HG03108 (cell line): ENCODE results near the gene CAV2.
"Not testable (repeated sequence)": the region's sequence is repeated elsewhere in the genome, so short reads cannot be mapped to it uniquely, and the experiment has no call there.

ENCODE experiments used
- ATAC-seq: cut with Tn5 transposase; IDR thresholded peaks from one replicate; pipeline ENCODE4 v1.9.1; 2021; ENCODE audit warnings: moderate library complexity; ENCODE audit not compliant: unreplicated experiment

CAV2 gene

GRCh38 chr7:116499168-116500077 is at the start of gene CAV2:
TSS of gene CAV2 (plus strand) at chr7:116499738. CDS start at chr7:116499782, 44 bp downstream.
- ATAC-seq: no peak

GRCh38 chr7:116449950-116450349 is 49.6 kb upstream of the CAV2 start:
- ATAC-seq: no peak

DNA sequence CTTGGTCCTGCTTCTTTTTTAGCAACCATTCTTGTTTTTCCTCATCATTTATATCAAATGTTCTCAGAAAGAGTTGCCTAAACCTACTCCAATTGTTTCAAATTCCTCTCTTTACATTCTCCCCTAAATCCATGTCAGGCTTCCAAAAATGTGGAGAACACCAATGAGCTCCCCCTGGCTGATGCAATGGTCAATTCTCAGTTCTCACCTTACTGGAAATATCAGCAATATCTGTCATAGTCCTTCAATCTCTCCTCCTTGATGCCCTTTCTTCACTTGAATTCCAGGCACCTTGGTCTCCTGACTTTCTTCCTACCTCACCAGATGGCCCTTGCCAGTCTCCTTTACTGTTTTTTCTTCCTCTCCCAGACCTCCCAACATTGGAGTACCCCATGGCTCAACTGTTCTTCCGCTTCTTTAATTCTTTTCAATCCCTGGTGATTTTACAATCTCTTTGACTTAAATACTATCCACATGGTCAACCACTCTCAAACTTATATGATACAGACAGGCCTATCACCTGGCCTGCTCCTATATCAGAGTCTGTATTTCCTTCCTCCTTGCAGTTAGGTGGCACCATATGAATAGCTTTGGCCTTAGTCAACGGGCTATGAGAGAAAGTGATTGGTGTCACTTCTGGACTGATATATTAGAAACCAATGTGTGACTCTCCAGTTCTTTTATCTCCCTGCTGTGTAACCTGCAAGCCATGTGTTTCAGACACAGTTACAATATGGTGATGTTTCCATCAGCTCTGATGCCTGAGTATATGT is 47.4 kb upstream of the CAV2 start:
- no peak for ATAC-seq

DNA sequence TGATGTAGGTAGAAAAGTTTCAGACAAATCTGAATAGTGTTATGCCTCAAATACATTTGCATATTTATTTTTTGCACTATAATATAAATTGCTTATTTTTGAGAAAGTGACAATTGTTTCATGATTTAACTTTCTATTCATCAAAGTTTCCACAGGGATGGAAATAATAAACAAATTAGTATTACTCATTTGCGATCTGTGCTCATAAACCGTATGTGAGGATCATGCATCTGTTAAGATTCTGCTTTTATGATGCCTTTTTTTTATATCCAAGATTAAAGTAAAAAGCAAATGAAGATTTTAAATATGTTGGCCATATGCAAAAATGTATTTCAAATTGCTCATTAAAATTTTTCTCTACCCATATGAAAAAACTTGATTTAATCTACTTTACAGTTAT is 45.2 kb upstream of the CAV2 start:
- no peak for ATAC-seq

DNA sequence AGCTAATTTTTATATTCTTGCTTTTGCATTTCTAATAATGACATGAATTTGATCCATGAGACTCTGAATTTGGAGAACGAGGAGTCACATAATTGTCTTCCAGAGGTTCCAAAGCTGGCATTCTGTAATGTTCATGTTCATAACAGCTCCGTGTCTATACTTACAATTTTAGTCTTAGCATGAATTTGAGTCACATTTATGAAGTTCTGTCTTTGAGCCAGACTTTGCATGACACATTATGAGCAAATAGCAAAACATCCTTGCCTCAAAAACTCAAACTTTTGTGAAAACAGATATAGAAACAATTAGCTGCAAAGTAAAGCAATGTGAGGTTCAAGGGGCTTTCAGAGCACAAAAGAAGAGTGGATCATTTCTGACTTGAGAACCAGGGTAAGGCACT is 44.5 kb upstream of the CAV2 start:
- ATAC-seq: no peak

GRCh38 chr7:116455499-116455898 is 44.0 kb upstream of the CAV2 start:
- no peak for ATAC-seq

- no peak for ATAC-seq
These were observed 38.0 kb upstream of the CAV2 start for GRCh38 chr7:116461500-116461899.

- ATAC-seq: no peak
These were observed 35.6 kb upstream of the CAV2 start for GRCh38 chr7:116463956-116464355.

DNA sequence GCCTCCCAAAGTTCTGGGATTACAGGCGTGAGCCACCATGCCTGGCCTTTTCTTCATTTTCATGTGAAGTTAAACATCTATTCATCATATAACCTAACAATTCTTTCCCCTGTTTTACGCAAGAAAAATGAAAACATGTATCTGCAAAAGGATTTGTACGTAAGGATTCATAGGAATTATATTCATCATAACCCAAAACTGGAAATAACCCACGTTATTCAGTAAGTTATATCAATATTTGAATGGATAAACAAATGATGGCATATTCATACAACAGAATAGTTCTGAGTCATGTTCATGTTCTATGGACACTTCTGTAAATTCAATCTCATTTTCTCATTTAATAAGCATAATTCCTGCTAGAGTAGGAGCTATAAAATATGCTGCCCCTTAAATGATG is 35.2 kb upstream of the CAV2 start:
- ATAC-seq: no peak

DNA sequence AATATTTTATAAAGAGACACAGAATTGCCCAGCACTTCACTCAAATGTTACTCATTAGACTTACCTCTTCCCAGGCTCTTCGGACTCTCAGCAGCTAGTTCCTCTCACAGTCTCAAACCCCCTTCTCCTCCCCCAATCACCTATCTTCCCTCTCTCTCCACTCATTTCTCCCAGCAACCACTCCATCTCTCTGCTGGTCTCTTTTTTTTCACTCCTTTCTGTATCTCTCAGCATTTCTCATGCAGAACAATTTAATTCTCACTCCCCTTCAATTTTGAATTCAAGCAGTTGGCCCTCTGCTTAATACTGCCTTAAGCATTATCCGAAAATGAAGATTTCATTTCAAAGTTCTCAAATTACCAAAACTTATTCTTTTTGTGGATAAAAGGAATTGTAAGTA is 34.4 kb upstream of the CAV2 start:
- no peak for ATAC-seq

GRCh38 chr7:116468534-116468933 is 31.0 kb upstream of the CAV2 start:
- ATAC-seq: no peak

- no peak for ATAC-seq
These were observed 21.9 kb upstream of the CAV2 start for GRCh38 chr7:116477625-116478024.

DNA sequence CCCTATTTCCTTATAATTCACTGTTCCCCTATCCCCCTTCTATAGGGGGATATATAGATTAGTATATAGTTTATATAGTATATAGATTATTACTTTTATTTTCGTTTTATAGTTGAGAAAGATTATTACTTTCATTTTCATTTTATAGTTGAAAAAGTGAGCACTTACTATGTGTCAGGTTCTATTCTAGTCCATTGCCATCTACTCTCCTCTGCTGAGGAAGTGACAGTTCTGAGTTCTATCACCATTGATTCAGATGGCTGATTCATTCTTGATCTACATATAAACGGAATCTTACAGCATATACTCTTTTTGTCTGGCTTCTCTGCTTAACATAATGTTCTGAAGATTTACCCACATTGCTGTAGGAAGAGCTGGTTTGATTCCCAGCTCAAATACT is 20.7 kb upstream of the CAV2 start:
- no peak for ATAC-seq

- no peak for ATAC-seq
These were observed 16.1 kb upstream of the CAV2 start for GRCh38 chr7:116483271-116483942.

GRCh38 chr7:116484389-116484788 is 15.1 kb upstream of the CAV2 start:
- ATAC-seq: not testable (repeated sequence)

GRCh38 chr7:116487907-116488521 is 11.5 kb upstream of the CAV2 start:
- ATAC-seq: no peak

GRCh38 chr7:116490351-116490750 is 9.2 kb upstream of the CAV2 start:
- no peak for ATAC-seq

- ATAC-seq: no peak
These were observed 7.5 kb upstream of the CAV2 start for GRCh38 chr7:116491887-116492653.

- no peak for ATAC-seq
These were observed 6.9 kb upstream of the CAV2 start for GRCh38 chr7:116492654-116493109.

- ATAC-seq: no peak
These were observed 6.1 kb upstream of the CAV2 start for GRCh38 chr7:116493449-116493848.
